RPMI8226 (cell line): ENCODE data around the gene ZNF444.
"Not testable (repeated sequence)": the region's sequence is repeated elsewhere in the genome, so short reads cannot be mapped to it uniquely, and the experiment has no call there.

Experiments used
- DNase-seq: peaks from one replicate; pipeline ENCODE4 v3.0.0-alpha.2; 2015

The ZNF444 gene

DNA sequence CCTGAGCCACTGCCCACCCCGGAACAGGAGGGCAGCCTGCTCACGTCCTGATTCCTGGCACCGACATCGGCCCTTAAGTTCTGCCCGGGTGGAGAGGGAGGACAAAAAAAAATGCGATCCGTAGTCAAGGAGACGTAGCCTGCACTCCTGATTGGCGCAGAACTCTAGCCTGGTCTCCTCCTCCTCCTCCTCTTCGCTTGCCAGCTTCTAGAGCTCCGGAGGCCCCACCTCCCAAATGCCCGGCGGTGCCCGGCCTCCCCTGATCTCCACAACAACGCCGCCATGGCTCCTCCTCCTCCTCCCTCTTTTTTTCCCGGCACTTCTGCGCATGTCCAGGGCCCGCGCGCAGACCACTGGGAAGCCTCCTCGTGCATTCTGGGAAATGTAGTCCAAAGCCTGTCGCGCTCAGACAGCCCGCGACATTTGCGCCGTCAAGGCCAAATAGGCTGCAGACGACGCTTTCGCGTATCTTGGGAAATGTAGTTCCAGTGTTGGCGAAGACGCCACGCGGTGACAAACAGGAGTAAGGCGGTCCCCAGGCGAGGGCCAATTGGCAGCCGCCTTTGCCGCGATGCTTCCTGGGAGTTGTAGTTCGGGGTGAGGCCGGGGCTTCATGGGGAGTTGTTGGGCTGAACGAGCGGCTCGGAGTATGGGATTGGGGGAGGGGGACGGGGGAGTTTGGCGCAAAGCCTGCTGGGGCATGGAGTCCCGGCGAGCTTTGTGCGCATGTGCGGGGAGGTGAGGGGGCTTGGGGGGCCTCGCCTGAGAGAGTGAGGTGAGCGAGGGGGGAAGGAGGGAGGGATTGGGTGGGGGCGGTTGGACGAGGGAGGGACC is at the start of gene ZNF444:
Gene ZNF444, plus strand, starts transcription at position 705 of the 834 bp plus-strand sequence. CDS start 5,625 bp downstream, outside the sequence.
- DNase-seq: peak; percentile 99

GRCh38 chr19:56091751-56092546 is 49.1 kb upstream of the ZNF444 start:
- peak; percentile 96 for DNase-seq

GRCh38 chr19:56092685-56093631 is 48.1 kb upstream of the ZNF444 start:
- no peak for DNase-seq

- DNase-seq: no peak
Observed at GRCh38 chr19:56094449-56094848, 46.6 kb upstream of the ZNF444 start.

DNA sequence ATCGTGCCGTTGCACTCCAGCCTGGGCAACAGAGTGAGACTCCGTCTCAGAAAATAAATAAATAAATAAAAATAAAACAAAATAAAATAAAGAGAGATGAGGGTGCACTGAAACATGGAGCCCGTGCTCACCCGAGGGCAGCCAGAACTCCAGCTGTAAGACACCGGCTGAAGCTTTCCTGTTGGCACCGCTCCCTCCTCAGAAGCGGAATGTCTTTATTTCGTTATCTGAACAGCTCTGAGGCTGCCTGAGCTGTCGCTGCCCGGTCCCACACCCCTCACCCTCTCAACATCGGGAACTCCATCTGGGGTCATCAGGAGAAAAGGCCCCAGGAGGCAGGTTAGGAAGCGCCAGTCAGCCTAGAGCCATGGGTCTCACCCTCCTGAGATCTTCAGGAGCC is 44.4 kb upstream of the ZNF444 start:
- no peak for DNase-seq

DNA sequence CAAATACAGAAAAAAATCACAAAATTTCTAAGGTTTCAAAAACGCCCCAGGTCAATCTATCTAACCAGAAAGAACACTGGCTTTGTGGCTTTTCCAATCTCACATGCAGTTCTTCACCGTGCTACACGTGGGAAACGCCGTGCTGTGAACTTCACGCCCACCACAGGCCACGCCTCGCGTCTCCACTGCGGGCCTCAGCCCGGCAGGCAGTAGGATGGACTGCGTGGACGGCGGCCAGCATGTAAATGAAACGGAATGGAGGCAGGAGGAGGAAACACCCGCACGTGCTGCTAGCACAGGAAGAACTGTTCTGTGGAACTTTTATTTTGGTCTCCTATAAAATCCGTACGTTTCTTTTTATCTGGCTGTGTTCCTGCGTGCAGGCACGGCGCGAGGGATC is 43.8 kb upstream of the ZNF444 start:
- DNase-seq: no peak

GRCh38 chr19:56097776-56098175 is 43.3 kb upstream of the ZNF444 start:
- no peak for DNase-seq

GRCh38 chr19:56098237-56098636 is 42.9 kb upstream of the ZNF444 start:
- not testable (repeated sequence) for DNase-seq

DNA sequence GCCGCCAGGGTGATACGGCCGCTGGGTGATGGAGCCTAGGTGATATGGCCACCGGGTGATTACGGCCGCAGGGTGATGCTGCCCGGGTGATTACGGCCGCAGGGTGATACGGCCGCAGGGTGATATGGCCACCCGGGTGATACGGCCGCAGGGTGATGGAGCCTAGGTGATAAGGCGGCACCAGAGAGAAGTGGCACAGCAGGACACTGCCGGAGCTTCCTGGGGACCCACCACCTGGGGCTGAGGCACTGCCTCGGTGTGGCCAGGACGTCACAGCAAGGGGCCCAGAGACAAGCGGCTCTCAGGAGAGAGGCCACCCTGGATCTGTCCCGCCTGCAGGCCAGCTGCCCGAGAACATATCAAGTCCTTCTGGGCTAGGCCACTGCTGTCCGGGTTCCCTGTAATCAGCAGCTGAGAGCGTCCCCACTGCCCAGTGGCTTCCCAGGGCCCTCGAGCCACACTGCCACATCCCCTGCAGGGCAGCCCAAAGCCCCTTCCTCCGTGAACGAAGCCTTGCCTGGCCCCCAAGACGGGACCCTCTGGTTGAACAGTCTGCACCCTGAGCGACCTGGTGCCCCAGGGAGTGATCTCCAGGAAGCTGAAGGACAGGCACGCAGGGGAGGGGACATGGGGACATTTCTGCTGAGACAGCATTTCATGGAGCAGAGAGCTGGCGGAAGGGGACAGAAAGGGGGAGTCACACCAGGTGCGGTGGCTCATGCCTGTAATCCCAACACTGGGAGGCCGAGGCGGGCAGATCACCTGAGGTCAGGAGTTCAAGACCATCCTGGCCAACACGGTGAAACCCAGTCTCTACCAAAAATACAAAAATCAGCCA is 42.1 kb upstream of the ZNF444 start:
- DNase-seq: no peak

DNA sequence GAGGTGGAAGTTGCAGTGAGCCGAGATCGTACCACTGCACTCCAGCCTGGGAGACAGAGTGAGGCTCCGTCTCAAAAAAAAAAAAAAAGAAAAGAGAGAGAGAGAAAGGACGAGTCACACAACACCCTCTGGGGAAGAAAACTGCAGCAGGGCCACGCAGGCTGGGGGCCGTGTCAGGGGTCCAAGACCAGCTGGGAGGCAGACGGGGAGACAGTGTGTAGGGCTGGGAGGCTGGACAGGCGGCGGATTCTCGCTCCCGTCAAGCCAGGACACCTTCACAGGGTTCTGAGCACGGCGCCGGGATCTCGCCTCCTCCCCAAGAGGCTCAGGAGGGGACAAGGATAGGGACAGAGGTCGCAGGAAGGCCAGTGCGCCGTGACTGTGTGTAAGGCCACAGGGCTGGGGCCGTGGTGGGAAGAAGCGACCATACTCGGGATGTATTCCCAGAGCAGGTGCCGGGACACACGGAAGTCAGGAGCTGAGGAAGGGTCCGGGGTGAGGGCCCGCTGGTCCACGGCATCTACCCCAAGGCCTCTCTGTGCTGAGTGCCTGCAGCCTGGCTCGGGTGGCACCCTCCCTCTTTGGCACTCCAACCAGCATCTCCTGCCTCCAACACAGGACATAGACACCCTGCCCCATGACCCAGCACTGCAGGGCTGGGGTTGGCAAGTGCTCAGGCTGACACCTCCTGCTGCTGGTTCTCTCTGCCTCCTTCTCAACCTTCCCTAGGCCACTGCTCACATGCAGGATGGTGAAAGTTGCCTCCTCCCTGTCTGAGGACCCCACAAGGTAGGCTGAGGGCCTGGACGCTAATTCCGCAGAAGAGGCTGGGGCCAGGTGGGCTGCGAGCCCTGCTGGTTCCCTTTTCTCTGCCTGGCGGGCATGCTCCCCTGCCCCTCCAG is 41.2 kb upstream of the ZNF444 start:
- DNase-seq: no peak

- no peak for DNase-seq
Observed at GRCh38 chr19:56101095-56101494, 40.0 kb upstream of the ZNF444 start.

DNA sequence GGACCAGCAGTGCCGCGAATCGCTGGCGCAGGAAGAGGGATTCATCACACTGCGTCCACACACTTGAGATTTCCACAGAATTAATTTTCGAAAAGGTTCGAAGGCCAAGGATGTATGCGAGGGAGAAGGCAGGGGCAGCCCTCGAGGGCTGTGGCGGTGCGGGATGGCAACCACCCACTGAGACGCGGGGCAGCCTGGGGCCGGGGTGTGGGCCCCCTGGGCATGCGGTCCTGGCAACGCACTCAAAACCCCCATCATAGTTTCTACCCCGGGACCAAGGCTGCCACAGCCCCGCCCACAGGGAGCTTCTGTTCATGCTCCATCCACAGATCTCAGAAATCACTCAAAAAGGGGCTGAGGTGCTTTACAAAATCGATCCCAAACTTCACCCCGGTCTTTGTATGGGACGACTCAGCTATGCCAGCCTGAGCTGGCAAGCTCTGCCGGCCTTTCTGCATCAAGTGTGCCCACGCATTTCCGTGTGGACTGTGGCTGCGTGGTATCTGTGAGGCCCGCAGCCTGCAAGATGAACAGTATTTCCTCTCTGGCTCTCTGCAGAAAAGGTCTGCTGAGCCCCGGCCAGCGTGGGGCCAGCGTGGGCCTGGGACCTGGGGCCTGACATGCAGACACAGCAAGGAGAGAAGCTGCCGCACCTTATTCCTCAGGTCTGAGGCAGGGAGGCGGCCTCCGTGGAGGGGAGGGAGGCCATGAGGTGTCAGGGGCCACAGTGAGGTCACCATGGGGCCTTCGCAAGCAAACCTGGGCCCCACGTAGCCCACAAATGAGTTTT is 39.1 kb upstream of the ZNF444 start:
- DNase-seq: no peak

- DNase-seq: no peak
Observed at GRCh38 chr19:56103027-56103614, 38.0 kb upstream of the ZNF444 start.

GRCh38 chr19:56104423-56104822 is 36.7 kb upstream of the ZNF444 start:
- no peak for DNase-seq

- no peak for DNase-seq
Observed at GRCh38 chr19:56105090-56105701, 35.9 kb upstream of the ZNF444 start.

DNA sequence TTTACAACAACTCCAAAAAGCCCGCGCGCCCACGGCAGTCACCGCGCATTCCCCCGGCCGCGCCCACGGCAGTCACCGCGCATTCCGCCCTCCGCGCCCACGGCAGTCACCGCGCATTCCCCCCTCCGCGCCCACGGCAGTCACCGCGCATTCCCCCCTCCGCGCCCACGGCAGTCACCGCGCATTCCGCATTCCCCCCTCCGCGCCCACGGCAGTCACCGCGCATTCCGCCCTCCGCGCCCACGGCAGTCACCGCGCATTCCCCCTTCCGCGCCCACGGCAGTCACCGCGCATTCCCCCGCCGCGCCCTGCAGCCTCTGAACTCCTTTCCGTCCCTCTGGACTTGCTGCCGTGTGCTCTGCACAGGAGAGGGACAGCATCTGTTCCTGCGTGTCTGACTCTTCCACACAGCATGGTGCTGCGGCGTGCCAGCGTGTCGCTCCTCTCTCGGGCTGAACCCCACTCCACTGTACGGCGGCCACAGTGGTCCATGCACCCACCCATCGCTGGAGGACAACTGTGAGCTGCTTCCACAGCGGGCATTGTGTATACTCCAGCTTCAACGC is 35.2 kb upstream of the ZNF444 start:
- not testable (repeated sequence) for DNase-seq

GRCh38 chr19:56106397-56106849 is 34.7 kb upstream of the ZNF444 start:
- no peak for DNase-seq

DNA sequence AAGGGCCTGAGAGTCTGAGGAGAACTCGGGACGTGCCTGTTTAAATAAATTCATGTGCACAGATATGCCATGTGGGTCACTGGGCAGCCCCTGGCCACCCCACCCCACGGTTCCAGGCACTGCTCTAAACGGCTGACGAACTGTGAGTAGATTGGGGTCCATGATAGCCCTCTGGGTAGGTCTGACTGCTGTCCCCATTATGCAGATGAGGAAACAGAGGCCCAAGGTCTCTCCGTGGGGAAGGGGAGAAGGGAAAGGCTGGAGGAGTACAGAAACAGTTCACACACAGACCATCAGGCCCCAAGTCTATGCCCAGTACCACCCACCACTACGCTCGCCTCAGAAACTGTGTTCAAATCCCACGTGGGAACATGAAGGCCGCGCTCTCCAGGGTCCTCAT is 34.1 kb upstream of the ZNF444 start:
- DNase-seq: no peak
